Stimulated activated naive CD8-positive, alpha-beta T cell treated with anti-CD3 and anti-CD28 coated beads, Interleukin-15, Interleukin-2, amounts not matched to agents 100 U/mL and 50 U/mL, for 24 hours (primary cell): ENCODE results near the gene CORO2A.
A peak's percentile ranks its signal among the peaks of the same experiment; 100 is the strongest.
"Not testable (repeated sequence)": the region's sequence is repeated elsewhere in the genome, so short reads cannot be mapped to it uniquely, and the experiment has no call there.

Source experiments
- ATAC-seq: fragments of 150-1000 bp; cut with Tn5 transposase; one replicate; pipeline ENCODE4 v1.10.0; 2021
- DNase-seq: peaks from one replicate; pipeline ENCODE4 v3.0.0; 2021

CORO2A gene

DNA sequence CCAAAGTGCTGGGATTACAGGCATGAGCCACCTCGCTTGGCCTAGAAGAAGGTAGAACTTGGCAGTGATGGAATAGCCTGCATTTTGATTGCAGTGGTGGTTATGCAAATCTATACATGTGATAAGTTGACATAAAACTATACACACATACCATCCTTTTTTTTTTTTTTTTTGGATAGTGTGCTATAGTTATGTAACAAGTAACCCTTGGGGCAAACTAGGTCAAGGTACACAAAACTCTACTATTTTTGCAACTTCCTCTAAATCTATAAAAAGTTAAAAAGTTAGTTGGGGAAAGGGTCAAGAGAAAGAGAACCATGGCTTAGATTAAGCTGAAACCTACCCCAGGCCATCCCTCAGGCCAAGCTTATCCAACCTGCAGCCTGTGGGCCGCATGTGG is 84.5 kb downstream of the CORO2A start:
- ATAC-seq: no peak
- DNase-seq: no peak

DNA sequence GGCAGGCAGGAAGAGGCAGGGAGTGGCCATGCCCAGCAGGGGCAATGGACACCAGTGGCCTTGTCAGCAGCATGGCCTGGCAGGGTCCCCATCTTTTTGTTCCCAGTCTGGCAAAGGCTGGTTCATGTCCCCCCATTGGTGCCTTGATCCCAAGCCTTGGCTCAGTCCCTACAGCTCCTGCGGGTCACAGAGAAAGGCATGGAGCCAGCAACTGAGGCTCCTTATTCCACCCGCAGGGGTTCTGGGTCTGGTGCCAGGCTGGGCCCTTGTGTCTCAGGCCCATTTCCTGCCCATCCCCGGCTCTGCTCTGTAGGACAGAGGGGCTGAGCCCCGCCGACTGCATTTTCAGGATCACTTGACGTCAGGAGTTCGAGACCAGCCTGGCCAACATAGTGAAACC is 87.4 kb downstream of the CORO2A start:
- no peak for ATAC-seq
- no peak for DNase-seq

DNA sequence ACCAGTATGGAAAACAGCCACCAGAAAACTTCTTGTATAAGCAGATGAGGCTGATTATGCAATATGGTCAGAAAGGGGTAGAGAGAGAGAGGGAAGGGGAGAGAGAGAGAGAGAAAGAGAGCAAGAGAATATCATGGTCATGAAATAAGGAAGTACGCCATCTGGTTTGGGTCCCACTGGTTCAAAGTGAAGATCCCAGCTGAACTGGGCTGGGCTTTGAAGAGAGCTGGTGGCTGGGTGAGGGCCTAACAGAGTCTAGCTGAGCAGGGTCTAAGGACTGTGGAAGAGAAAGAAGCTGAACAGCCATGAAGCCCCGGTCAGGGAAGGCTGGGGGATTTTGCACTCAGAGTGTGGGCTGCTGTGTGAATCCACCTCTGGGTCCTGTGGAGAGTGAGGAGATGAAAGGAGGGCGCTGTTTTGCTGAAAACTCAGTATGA is 88.0 kb downstream of the CORO2A start:
- ATAC-seq: no peak
- no peak for DNase-seq

DNA sequence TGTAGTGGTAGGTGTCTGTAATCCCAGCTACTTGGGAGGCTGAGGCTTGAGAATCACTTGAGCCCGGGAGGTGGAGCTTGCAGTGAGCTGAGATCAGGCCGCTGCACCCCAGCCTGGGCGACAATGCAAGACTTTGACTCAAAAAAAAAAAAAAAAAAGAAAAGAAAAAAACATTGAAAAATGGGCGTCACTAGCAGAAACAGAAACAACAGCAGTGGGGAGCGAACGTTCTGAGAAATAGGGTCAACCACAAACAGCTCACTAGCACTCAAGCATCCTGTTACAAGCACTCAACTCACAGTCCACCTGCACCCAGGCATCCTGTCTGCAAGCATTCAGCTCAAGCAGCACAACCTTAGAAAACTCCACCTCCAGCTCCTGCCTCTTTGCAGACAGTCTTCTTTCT is 90.6 kb downstream of the CORO2A start:
- ATAC-seq: peak; percentile 97
- peak; percentile 58 for DNase-seq

DNA sequence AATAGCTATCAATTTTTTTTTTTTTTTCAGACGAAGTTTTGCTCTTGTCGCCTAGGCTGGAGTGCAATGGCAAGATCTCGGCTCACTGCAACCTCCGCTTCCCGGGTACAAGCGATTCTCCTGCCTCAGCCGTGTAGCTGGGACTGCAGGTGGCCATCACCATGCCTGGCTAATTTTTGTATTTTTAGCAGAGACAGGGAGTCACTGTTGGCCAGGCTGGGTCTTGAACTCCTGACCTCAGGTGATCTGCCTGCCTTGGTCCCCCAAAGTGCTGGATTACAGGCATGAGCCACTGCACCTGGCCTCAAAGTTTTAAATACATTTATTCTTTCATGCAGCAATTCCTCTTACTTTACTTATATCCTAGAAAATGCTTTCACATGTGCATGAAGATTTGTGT is 91.0 kb downstream of the CORO2A start:
- DNase-seq (no peak), ATAC-seq (no peak)

DNA sequence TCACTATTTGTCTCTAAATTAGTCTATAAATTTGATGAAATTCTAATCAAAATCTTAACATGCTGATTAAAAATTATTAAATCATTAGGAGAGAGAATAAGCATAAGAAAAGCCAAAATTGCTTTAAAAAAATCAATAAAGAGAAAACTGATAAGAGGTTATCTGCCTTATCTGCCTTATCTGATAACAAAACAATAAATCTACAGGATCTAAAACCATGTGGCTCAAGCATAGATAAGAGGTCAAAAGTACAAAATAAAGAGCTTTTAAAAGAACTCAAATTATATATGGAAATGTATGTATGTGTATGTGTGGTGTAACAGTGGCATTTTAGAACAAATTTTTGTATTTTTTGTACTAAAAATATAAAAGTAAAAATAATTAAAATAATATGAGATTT is 92.0 kb downstream of the CORO2A start:
- ATAC-seq (no peak), DNase-seq (no peak)

DNA sequence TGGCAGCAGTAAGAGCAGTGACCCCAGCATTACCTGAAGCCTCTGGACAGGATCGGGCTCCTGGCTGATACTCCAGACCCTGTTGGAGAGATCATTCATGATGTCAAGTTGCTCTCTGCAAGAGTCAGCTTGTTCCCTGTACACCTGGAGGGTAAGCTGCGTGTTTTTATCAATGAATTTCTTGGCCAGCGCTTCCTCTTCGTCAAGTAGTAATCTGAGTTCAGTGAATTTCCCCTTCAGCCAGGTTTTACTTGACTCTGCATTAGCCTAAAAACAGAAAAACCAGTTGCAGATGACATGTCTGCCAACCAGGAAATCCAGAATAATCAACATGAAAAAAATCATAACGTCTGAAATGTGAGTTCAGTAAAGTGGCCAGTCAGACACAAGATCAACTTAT is 92.5 kb downstream of the CORO2A start:
- DNase-seq (no peak), ATAC-seq (no peak)

DNA sequence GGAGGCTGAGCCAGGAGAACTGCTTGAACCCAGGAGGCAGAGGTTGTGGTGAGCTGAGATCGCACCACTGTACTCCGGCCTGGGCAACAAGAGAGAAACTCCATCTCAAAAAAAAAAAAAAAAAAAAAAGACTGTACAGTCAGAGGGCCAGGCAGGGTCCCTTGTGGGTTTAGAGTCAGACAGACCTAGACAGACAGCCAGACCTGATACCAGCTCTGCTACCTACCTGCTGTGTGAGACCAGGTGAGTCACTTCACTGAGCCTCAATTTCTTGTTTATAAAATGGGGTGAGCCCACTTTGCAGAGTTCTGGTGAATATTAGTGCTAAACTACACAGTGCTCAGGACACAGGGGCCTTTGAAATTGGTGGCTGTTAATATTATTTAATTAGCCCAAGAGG is 93.1 kb downstream of the CORO2A start:
- no peak for DNase-seq
- no peak for ATAC-seq

DNA sequence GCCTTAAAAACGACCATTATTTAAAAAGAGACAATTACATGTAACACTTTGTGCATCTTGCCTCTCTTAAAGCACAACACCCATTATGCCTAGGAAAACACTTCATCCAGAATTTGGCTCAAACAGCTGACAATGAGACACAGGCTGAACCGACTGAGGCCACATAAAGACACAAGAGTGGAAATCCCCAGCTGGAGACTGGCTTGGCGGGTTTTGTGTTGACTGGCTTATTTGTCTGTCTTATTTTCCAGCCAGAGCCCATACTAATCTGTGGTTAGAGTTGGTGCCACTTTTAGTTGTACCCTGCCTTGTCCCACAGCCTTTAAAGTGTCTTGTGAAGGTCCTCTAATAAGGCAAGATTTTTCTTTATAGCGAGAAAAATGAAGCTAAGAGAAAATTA is 94.6 kb downstream of the CORO2A start:
- no peak for DNase-seq
- peak; percentile 20 for ATAC-seq

DNA sequence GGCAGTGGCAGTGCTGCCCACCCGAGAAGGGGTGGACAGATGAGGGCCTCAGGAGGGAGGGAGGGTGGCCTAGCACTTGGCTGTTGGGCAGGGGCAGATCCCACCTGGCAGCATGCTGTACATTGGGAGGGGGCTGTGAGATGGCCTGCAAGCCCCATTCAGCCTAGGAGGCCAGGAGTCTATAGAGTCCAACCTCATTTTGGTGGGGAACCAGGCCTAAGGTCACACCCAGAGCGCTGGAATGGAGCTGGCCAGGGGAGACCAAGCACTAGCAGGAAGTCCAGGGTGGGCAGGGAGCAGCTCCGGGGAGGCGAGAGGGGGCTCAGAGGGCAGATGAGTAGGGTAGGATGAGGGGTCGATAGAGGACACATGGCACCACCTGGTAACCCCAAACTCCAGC is 96.3 kb downstream of the CORO2A start:
- ATAC-seq: no peak
- no peak for DNase-seq

DNA sequence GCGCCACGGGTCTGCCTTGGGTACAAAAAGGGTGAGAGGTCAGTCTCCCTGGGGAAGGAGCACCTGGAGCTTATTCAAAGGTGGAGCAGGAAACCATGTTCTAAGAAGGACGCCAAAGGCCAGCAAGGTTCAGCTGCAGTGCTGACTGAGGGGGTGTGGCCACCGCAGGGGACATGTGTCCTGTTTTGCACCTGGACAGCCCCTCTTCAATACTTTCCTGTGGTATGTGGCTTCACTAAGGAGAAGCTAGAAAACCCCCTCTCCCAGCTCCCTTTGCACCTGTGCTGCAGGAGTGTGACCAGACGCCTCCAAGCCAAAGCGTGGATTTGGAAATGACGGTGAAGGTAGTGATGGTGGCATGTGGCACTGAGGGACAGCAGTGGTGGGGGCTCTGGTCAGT is 97.0 kb downstream of the CORO2A start:
- DNase-seq: no peak
- ATAC-seq: no peak

DNA sequence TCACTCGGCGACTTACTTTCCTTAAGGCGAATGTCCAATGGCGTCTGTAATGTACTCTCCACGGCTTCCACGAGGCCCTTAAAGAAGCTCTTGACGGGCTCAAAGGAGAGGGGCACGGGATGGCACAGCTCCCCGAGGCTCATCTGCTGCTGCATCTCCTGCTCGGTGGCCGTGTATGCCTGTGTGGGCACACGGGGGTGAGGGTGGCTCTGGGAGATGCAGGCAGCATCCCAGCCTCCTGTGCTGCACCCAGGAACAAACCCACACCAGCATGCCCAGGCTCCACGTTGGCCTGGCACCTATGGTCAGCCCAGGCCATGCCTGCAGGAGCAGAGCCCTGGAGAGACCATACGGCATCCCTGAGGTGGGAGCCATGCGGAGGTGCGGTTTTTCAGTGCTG is 97.6 kb downstream of the CORO2A start:
- DNase-seq: no peak
- no peak for ATAC-seq

DNA sequence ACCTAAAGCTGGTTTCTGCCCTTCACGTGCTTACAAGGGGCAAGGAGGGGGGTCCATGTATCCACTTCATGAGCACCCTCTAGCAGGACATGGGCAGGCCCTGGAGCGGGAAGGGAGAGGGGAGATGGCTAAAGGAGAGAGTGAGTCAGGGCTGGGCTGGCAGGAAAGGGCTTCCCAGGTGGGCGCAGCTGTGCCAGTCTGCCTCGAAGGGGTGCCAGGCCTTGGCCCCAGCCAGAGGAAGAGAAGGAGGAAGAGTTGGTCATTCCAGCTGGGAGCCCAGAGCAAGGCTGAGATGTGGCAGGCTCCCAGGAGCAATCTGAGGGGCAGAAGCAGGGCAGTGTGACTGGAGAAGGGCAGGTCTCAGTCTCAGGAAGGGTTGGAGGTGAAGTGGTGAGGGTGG is 98.1 kb downstream of the CORO2A start:
- DNase-seq: no peak
- no peak for ATAC-seq

DNA sequence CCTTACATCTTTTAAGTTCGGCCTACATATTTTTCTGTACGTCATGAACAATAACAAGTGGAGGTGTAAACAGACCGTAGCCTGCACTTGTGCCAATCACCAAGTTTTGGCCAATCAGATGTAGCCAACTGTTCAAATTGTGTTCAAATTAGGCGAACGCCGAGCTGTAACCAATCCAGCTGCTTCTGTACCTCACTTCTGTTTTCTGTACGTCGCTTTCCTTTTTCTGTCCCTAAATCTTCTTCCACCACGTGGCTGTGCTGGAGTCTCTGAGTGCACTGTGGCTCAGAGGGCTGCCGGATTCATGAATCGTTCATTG is 99.9 kb downstream of the CORO2A start:
- ATAC-seq (no peak), DNase-seq (no peak)

DNA sequence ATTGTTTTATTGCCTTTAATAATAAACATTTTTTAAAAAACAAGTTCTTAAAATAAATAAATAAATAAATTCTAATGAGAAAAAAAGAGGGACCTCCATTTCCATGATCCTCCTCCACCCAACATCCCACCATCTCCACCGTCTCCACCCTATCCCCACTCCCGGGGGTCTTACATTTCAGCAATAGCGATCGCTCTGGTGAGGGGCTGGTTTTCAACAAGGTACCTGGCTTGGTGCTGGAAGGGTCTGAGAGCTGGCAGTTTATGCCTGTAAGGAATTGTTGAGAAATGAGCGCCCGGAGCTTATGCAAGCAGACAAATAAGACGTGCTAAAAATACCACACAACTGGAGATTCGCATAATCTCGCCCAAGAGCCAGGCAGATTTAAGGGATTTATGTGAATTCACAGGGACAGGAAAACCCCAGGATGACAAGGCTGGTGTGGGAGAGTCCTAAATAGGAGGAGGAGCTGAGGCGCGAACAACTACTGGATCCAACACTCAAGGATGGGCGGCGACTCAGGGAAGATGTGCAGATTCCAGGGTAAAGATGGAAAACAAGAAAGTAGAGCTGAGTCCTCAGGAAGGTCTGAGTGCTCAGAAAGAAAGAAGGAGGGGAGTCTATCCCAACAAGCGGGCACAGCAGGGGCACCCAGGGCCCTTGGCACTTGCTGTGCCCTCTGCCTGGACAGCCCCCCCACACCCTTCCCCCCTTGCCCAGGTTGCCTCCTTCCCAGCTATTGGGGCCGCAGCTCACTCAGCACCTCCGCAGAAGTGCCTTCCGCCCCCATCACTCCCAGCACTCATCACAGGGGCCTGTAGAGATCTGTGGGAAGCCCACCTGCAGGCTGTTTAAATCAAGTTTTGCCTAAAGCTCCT is 100.5 kb downstream of the CORO2A start:
- no peak for ATAC-seq
- no peak for DNase-seq

DNA sequence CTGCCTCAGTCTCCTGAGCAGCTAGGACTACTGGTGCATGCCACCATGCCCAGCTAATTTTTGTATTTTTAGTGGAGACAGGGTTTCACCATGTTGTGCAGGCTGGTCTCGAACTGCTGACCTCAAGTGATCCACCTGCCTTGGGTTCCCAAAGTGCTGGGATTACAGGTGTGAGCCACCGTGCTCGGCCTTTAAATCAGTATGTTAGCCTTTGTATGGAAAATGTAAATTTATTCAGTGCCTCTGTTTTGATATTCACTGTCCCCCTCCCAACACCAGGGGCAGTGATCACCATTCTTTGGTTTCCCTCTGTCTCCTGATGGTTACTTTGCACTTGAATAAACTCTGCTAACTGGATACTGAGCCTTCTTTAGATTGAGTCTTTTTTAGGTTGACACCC is 101.8 kb downstream of the CORO2A start:
- not testable (repeated sequence) for DNase-seq, ATAC-seq

DNA sequence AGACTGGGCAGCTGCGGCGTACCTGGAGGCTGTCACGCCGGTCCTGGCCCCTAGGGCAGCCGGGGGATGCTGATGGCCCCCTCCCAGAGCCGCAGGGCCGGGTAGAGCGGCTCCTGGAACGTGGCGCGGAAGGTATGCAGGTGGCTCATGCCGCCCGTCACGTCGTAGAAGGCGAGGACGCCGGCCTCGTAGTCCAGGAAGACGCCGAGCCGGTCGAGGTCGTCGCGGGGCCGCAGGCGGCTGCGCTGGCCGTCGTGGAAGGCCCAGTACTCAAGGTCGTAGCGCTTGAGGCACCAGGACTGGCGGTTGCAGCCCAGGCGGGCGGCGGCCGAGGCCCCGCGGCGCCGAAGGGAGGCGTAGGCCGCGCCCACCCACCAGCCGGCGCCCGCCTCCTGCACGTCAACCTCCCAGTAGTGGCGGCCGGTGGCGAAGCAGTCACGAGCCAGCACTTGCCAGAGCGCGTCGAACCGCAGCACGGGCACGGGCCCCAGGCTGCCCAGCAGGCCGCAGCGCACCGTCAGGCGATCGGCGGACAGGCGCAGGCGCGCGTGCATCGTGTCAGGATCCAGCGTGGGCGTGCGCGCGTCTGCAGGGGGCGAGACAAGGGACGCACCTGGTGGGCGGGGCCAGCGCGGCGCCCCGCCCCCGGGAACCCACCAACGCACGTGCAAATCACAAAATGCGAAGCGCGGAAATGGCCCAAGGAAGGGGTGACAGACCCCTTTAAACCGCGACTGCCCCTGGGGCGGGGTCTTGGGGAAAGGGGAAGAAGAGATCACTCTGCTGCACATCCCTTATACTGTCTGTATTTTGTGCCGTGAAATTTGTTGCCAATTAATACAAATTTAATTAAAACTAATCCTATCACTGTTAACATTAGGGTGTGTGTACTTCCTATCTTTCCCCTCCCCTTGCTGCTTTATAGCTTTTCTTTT is 104.8 kb downstream of the CORO2A start:
- peak; percentile 22 for ATAC-seq

DNA sequence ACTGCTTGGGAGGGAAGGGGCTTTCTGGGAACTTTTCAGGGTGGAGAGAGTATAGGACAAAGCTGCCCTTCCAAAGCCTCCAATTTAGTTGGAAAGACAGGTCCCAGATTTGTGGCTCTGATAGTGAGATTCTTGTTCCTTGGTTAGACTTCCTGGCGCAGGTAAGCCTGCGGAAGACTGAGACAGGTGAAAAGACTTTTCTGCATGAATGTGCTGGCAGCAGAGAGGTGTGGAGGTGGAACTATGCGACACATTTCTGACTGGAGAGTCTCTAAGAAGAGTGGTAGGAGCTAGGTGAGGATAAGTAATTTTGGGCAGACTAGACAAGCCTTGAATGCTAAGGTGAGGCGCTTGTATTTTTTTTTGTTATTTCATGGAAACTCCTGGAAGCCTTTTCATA is 106.0 kb downstream of the CORO2A start:
- ATAC-seq: no peak
- DNase-seq: no peak

More for the DNA sequence above, 104.8 kb downstream of the CORO2A start:
- no peak for DNase-seq

DNA sequence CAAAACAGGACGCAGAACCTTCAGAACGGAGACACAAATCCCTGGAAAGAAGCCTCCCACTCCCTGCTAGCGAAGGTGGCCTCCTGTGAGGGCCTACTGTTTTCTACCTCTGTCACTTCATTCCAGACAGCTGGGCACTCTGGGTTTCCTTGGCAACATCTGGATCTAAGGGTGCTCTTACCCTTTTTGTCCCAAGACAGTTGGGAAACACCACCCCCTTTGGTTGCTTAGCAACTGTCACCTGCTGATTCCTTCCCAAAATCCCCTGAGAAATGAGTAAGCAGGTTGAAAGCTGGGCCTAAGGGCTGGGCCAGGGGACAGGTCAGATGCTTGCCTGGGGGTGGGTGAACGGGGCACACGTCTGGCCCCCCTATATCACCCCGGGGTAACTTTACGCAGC is 106.5 kb downstream of the CORO2A start:
- ATAC-seq (no peak), DNase-seq (no peak)

DNA sequence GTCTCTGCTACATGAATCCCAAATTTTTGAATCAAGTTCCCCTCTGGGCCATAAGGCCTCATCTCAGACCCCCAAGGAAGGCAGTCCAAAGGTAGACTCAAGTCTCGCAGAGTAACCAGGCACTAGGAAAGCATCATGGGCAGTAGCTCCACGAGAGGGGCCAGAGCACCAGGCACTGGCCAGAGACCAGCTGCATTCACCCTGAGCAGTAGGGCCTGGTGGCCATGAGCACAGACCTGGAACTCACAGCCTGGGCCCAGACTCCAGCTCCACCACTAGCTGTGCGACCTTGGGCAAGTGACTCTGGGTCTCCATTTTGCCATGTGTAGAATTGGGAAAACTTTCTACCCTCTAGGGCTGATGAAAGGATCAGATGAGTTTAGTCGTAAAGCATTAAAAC is 107.4 kb downstream of the CORO2A start:
- no peak for DNase-seq
- ATAC-seq: no peak

DNA sequence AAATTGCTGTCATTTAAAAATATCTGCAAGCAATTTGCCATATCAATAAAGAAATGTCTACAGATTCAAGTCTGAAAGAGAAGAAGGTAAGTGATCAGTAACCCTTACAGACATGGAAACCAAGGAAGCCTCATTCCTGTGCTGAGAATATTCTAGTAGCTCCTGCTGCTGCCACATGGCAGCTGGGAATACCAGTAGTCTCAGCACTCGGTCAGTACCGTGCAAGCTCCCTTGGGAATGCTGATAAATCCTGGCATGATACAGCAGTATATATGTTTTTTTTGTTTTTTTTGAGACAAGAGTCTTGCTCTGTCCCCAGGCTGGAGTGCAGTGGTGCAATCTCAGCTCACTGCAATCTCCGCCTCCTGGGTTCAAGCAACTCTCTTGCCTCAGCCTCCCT is 108.0 kb downstream of the CORO2A start:
- no peak for ATAC-seq
- DNase-seq: no peak

DNA sequence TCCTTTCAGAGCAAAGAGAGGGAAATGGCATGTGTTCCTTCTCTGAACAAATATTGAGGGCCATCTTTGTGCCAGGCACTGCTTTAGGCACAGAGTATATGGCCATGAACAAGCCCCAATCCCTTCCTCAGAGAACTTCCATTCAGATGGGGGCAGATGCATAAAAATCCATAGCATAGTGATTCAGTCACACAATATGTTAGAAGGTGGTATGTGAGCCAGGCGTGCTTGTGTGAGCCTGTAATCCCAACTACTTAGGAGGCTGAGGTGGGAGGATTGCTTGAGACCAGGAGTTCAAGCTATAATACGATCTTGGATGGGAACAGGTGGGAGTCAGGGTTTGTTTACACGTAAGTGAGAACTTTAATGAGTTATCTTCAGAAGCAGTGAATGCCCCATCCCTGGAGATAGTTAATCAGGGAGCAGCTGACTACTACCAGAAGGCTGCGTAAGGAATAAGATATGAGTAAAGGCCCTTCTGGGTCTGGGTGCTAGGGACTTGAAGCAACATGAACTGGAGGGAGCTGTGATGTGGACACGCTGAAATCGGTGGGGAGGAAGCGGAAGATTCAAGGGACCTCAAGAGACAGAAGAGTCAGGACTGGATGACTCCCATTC is 108.8 kb downstream of the CORO2A start:
- ATAC-seq (no peak), DNase-seq (no peak)

DNA sequence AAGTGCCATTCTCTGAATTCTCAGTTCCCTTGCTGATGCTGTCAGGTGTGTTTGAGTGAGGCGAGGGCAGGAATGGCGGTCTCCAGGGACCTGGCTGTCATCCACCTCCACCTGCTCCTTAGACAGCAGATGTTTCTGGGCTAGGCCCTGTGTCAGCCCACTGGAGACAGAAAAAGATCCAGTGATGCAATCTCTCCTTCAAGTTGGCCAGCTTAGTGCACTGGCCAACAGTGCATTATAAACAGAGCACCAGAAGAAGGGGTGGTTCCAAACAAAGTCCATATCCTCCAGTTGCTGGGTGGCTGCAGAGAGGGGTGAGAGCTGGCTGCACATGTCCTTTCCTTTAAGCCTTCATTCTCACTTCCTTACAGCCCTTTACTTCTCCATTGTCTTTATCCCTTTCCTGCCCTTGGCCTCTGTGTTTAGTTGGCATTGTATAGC is 109.4 kb downstream of the CORO2A start:
- ATAC-seq (no peak), DNase-seq (no peak)
